SU-DHL-6 (cell line): ENCODE data around the gene WDR75.

Experiments used
- H2AFZ ChIP-seq: fragments of 200-600 bp; sonication (generic); 2 replicates; pipeline ENCODE4 v1.6.1; 2014; ENCODE audit warnings: low read depth, mild to moderate bottlenecking, moderate library complexity, mixed read lengths, antibody characterized with exemption, low read length; ENCODE audit not compliant: severe bottlenecking
- H3F3A ChIP-seq: fragments of 200-600 bp; shearing (Covaris generic); 2 replicates; pipeline ENCODE4 v1.6.0; 2016; ENCODE audit warnings: antibody characterized with exemption, mild to moderate bottlenecking; ENCODE audit not compliant: insufficient read depth
- H3K27ac ChIP-seq: fragments of 200-600 bp; sonication (generic); 2 replicates; pipeline ENCODE4 v1.5.1; 2016; ENCODE audit warnings: low read depth, mild to moderate bottlenecking, low read length, moderate library complexity, mixed read lengths
- H3K27me3 ChIP-seq: fragments of 200-600 bp; sonication (generic), shearing (Covaris generic); 2 replicates; pipeline ENCODE4 v1.6.0; 2014; ENCODE audit warnings: mild to moderate bottlenecking, low read length
- H3K36me3 ChIP-seq: fragments of 200-600 bp; sonication (generic); 2 replicates; pipeline ENCODE4 v1.6.1; 2014; ENCODE audit warnings: mild to moderate bottlenecking, low read length, mixed read lengths
- H3K4me2 ChIP-seq: fragments of 300-600, 200-600 bp; shearing (Covaris generic), sonication (generic); 2 replicates; pipeline ENCODE4 v1.6.0; 2014; ENCODE audit warnings: low read length, low read depth, mild to moderate bottlenecking; ENCODE audit not compliant: poor library complexity, severe bottlenecking
- H3K4me3 ChIP-seq: fragments of 200-600 bp; sonication (generic); 2 replicates; pipeline ENCODE4 v1.5.1; 2014; ENCODE audit warnings: antibody characterized with exemption, low read length, mild to moderate bottlenecking, mixed read lengths; ENCODE audit not compliant: insufficient read depth, poor library complexity, severe bottlenecking
- H3K79me2 ChIP-seq: fragments of 200-600 bp; sonication (generic); 2 replicates; pipeline ENCODE4 v1.6.1; 2014; ENCODE audit warnings: mild to moderate bottlenecking, low read length, moderate library complexity; ENCODE audit not compliant: insufficient read depth
- H3K9ac ChIP-seq: fragments of 200-600 bp; sonication (generic); 2 replicates; pipeline ENCODE4 v1.7.0; 2014; ENCODE audit warnings: mild to moderate bottlenecking, low read length
- H3K9me2 ChIP-seq: fragments of 200-600 bp; sonication (generic); replicated peaks from 2 replicates; pipeline ENCODE4 v1.6.1; 2014; ENCODE audit warnings: low read length; ENCODE audit not compliant: insufficient read depth
- H3K9me3 ChIP-seq: fragments of 200-600 bp; sonication (generic); 2 replicates; pipeline ENCODE4 v1.6.1; 2014; ENCODE audit warnings: low read length, mixed read lengths; ENCODE audit not compliant: insufficient read depth
- H4K20me1 ChIP-seq: fragments of 200-600 bp; sonication (generic); 2 replicates; pipeline ENCODE4 v1.6.1; 2014; ENCODE audit warnings: low read depth, mild to moderate bottlenecking, antibody characterized with exemption, low read length, moderate library complexity, mixed read lengths
- EZH2phosphoT487 ChIP-seq: fragments of 200-600 bp; sonication (generic), shearing (Covaris generic); conservative IDR thresholded peaks from 2 replicates; pipeline ENCODE4 v1.6.1; 2018; ENCODE audit warnings: mild to moderate bottlenecking, antibody characterized with exemption, low read length, moderate library complexity, mixed read lengths
- TF ChIP-seq, protein P1 (sequence below): fragments of 200-600 bp; sonication (generic); IDR thresholded peaks from one replicate; pipeline ENCODE4 v1.5.1; 2017; ENCODE audit warnings: antibody characterized with exemption, mild to moderate bottlenecking, low read length, moderate library complexity; ENCODE audit not compliant: insufficient read depth, poor library complexity, severe bottlenecking

The WDR75 gene

DNA sequence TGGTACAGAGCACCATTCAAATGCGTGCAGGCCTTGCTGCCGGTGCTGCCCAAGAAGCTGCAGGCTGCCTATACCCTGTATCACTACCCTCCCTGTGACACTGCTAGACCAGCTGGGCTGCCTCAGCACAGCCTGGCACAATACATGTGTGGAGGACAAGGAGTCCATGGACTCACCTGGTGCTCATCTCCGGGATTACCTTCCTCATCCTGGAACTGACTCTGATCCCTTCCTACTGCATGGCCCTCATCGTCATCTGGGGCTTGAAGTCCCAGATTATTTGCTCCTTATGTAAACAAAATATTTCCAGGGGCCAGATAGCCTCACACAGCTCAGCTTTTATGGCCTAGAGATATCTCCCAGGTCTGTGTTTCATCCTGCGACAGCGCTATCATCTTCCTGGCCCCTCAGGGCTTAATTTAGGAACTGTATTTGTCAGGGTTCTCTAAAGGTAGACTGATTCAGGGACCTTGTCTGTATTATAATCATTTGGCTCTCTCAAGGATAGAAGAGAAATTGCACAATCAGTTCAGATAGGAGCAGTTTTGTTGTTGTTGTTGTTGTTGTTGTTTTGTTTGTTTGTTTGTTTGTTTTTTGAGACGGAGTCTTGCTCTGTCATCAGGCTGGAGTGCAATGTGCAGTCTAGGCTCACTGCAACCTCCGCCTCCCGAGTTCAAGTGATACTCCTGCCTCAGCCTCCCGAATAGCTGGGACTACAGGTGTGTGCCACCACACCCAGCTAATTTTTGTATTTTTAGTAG lies 42.9 kb downstream of the WDR75 start:
- H2AFZ ChIP-seq, result no peak overlapping the region
- H3K27me3 ChIP-seq, result no peaks in the 10 kb centered on the region
- no peaks in the 10 kb centered on the region for H3K36me3 ChIP-seq
- H3K27ac ChIP-seq, result no peak overlapping the region
- no peak overlapping the region for H3K4me3 ChIP-seq
- H3F3A ChIP-seq, result no peaks in the 10 kb centered on the region
- no peaks in the 10 kb centered on the region for H4K20me1 ChIP-seq
- no peaks in the 10 kb centered on the region for H3K9me3 ChIP-seq
- H3K4me2 ChIP-seq, result no peak overlapping the region
- H3K79me2 ChIP-seq, result no peaks in the 10 kb centered on the region
- TF ChIP-seq, protein P1, sequence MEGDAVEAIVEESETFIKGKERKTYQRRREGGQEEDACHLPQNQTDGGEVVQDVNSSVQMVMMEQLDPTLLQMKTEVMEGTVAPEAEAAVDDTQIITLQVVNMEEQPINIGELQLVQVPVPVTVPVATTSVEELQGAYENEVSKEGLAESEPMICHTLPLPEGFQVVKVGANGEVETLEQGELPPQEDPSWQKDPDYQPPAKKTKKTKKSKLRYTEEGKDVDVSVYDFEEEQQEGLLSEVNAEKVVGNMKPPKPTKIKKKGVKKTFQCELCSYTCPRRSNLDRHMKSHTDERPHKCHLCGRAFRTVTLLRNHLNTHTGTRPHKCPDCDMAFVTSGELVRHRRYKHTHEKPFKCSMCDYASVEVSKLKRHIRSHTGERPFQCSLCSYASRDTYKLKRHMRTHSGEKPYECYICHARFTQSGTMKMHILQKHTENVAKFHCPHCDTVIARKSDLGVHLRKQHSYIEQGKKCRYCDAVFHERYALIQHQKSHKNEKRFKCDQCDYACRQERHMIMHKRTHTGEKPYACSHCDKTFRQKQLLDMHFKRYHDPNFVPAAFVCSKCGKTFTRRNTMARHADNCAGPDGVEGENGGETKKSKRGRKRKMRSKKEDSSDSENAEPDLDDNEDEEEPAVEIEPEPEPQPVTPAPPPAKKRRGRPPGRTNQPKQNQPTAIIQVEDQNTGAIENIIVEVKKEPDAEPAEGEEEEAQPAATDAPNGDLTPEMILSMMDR, result no peak
- no peak for TF ChIP-seq EZH2phosphoT487
- H3K9ac ChIP-seq, result no peak overlapping the region
- no peaks in the 10 kb centered on the region for H3K9me2 ChIP-seq

DNA sequence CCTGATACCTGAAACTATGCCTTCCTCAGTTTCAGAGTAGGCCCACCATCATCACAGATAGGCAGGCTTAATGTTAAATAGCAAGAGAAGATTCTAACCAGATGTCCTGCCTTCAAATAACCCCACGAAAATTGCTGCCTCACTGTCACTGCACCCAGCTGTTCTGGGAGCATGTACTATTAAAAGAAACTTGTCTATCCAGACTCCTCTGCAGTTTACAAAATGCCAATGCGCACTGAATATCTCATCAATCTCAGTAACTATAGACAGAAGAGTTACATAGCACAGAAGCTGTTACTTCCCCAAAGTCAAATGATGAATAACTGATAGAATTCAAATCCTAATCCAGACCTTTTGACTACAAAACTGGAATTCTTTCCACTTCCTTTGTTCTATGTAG lies 43.9 kb downstream of the WDR75 start:
- no peak overlapping the region for H3K4me3 ChIP-seq
- H2AFZ ChIP-seq, result no peak overlapping the region
- H3K79me2 ChIP-seq, result no peaks in the 10 kb centered on the region
- H3K27ac ChIP-seq, result no peak overlapping the region
- H3K9me2 ChIP-seq, result no peaks in the 10 kb centered on the region
- no peak overlapping the region for H3K4me2 ChIP-seq
- H3K36me3 ChIP-seq, result no peaks in the 10 kb centered on the region
- no peaks in the 10 kb centered on the region for H3F3A ChIP-seq
- TF ChIP-seq, protein P1, result no peak
- TF ChIP-seq EZH2phosphoT487, result no peak
- no peaks in the 10 kb centered on the region for H4K20me1 ChIP-seq
- H3K9ac ChIP-seq, result no peak overlapping the region
- no peaks in the 10 kb centered on the region for H3K9me3 ChIP-seq
- H3K27me3 ChIP-seq, result no peaks in the 10 kb centered on the region

DNA sequence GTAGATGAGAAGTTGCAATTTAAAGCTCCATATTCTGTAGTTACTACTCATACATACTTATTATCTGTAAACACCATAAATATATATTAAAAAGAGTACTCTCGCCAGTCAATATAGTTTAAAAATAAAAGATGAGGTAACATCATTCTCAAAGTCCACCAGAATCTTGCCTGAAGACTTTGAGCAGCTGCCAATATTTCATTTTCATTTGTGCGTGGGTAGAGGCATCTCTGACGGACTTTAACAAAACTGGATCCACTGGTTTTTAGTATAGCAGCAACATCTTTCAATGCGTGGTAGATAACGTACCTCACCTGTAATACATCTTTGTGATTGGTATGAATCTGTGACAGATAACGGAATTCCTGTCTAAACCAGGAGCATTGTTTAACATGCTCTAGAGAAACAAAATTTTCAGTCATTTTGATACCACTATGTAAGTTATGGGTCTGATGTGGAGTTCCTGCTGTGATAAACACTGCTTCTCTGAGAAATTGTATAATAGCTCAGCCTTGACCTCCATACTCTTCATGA lies 45.0 kb downstream of the WDR75 start:
- no peak overlapping the region for H3K27ac ChIP-seq
- no peaks in the 10 kb centered on the region for H3K9me3 ChIP-seq
- no peak overlapping the region for H3K4me2 ChIP-seq
- no peak overlapping the region for H2AFZ ChIP-seq
- H3K27me3 ChIP-seq, result no peaks in the 10 kb centered on the region
- no peaks in the 10 kb centered on the region for H4K20me1 ChIP-seq
- H3K36me3 ChIP-seq, result no peaks in the 10 kb centered on the region
- no peak overlapping the region for H3K9ac ChIP-seq
- no peak overlapping the region for H3K4me3 ChIP-seq
- H3K9me2 ChIP-seq, result no peaks in the 10 kb centered on the region
- TF ChIP-seq EZH2phosphoT487, result no peak
- no peaks in the 10 kb centered on the region for H3K79me2 ChIP-seq
- no peaks in the 10 kb centered on the region for H3F3A ChIP-seq

DNA sequence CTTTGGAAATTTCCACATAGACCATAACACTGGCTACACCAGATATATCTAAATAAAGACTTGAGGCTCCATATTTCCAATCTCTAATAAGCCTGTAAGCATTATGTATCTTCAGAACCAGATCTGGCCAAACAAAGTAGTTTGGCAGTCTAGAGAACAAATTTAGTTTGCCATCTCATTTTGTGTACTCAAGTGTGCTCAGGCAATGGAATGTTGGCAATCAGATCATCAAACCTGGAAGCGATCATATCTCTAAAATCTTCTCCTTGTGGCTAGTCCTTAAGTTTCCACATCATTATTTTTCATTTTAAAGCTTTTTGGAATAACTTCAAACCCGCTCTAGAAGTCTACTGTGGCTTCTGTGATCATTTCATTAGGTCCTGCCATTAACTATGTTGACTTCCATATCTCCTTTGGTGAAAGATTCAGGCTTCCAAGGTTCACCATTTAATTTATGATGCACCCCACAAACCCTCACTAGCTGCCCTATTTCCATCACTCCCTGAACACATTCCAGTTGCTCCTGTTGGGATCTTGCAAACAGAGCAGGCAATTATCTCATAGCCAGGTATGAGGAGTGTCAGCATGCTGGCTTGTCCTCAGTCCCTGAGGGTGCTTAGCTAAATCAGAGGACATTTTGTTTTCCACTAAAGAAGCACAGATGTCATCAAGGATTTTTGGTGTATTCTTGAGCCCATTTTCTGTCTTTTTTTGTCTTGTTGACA lies 46.2 kb downstream of the WDR75 start:
- Histone ChIP-seq H3K36me3 (no peaks in the 10 kb centered on the region), H3K4me3 (no peak overlapping the region), H3F3A (no peaks in the 10 kb centered on the region), H4K20me1 (no peaks in the 10 kb centered on the region), H3K79me2 (no peaks in the 10 kb centered on the region), H3K4me2 (no peak overlapping the region), H2AFZ (no peak overlapping the region), H3K27ac (no peak overlapping the region), H3K9me3 (no peaks in the 10 kb centered on the region), H3K9me2 (no peaks in the 10 kb centered on the region), H3K27me3 (no peaks in the 10 kb centered on the region), H3K9ac (no peak overlapping the region)
- TF ChIP-seq, protein P1, result no peak
- no peak for TF ChIP-seq EZH2phosphoT487
